ENCODE measurements around the gene TMEM238. TPM values are rescaled to one million over a fixed set of nuclear protein-coding genes. Genes with fewer than 3 reads are reported as not detected.

TMEM238 gene
- polyA plus RNA-seq, 1 donor from 2014 or later, result not detected

DNA sequence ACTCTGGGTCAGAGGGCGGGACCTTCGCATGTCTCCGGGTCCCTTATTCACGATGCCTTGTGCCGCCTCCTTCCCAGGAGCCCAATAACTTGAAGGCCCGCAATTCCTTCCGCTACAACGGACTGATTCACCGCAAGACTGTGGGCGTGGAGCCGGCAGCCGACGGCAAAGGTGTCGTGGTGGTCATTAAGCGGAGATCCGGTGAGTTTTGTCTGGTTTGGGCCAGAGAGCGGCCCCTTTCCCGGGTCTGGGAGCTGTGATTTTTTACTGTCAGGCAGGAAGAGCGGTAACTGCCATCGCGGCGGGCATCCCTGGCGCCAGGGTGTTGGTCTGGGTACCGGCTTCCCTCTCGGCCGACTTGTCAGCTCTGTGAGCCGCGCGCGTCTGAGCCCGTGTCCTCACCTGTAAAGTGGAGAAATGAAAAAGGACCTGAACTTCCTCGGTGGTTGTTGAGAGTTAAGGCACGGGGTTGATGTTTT, 2.4 kb upstream of the TMEM238 start:
- Histone ChIP-seq H3K79me2 (replicated peaks; ENCODE audit: insufficient read depth, low read length) (peaks cover 22% of the 10 kb centered on the region), H2AFZ (ENCODE audit: low read depth, low read length) (no peak overlapping the region), H3K27ac (ENCODE audit: low read length) (peak overlapping the region; percentile 86), H3K27me3 (ENCODE audit: insufficient read depth, low read depth, low read length) (peaks cover 3% of the 10 kb centered on the region), H3K9ac (ENCODE audit: low read length) (peak overlapping the region; percentile 92), H4K20me1 (ENCODE audit: insufficient read depth) (peaks cover 21% of the 10 kb centered on the region), H3K36me3 (ENCODE audit: insufficient read depth, low read length) (no peaks in the 10 kb centered on the region), H3K9me3 (ENCODE audit: low read length) (no peaks in the 10 kb centered on the region), H3F3A (ENCODE audit: insufficient read depth, low read length, poor library complexity, severe bottlenecking) (no peaks in the 10 kb centered on the region), H3K4me3 (ENCODE audit: low read length) (peak overlapping the region; percentile 88), H3K9me2 (ENCODE audit: insufficient read depth, low read length) (no peaks in the 10 kb centered on the region), H3K4me2 (ENCODE audit: low read length) (peak overlapping the region; percentile 98)
- TF ChIP-seq REST (IDR thresholded peaks at IDR 0.05; ENCODE audit: borderline replicate concordance), result no peak
- TF ChIP-seq EP300 (conservative IDR thresholded peaks at IDR 0.05; ENCODE audit: poor library complexity, severe bottlenecking), result no peak
- no peak for TF ChIP-seq POLR2AphosphoS5 (IDR thresholded peaks at IDR 0.05)
- TF ChIP-seq RAD21 (conservative IDR thresholded peaks at IDR 0.05), result no peak
- TF ChIP-seq SMC3 (conservative IDR thresholded peaks at IDR 0.05; ENCODE audit: poor library complexity), result no peak
- TF ChIP-seq TAF1 (IDR thresholded peaks at IDR 0.05; ENCODE audit: low read depth), result no peak
- no peak for TF ChIP-seq CTCF (IDR thresholded peaks at IDR 0.05; ENCODE audit: poor library complexity, severe bottlenecking)
- TF ChIP-seq EZH2 (IDR thresholded peaks at IDR 0.05; ENCODE audit: borderline replicate concordance, insufficient read depth, low read length, poor library complexity, severe bottlenecking), result no peak
- no peak for TF ChIP-seq MXI1 (conservative IDR thresholded peaks at IDR 0.05; ENCODE audit: poor library complexity, severe bottlenecking)

GRCh38 chr19:55385724-55386492, 1.8 kb upstream of the TMEM238 start, which contains the start of gene RPL28:
RPL28 (plus strand) TSS chr19:55385932; CDS start chr19:55386358, 426 bp downstream.
- peaks cover 3% of the 10 kb centered on the region for H3K27me3 ChIP-seq (ENCODE audit: insufficient read depth, low read depth, low read length)
- H4K20me1 ChIP-seq (ENCODE audit: insufficient read depth), result peaks cover 21% of the 10 kb centered on the region
- peak within 1 kb of the TSS; percentile 88 for H3K4me3 ChIP-seq (ENCODE audit: low read length)
- peak within 1 kb of the TSS; percentile 86 for H3K27ac ChIP-seq (ENCODE audit: low read length)
- peak within 1 kb of the TSS; percentile 16 for H2AFZ ChIP-seq (ENCODE audit: low read depth, low read length)
- no peaks in the 10 kb centered on the region for H3K9me3 ChIP-seq (ENCODE audit: low read length)
- TF ChIP-seq REST (IDR thresholded peaks at IDR 0.05; ENCODE audit: borderline replicate concordance) (peak; percentile 98), EP300 (conservative IDR thresholded peaks at IDR 0.05; ENCODE audit: poor library complexity, severe bottlenecking) (no peak), TAF1 (IDR thresholded peaks at IDR 0.05; ENCODE audit: low read depth) (peak; percentile 100), POLR2AphosphoS5 (IDR thresholded peaks at IDR 0.05) (peak; percentile 100), RAD21 (conservative IDR thresholded peaks at IDR 0.05) (peak; percentile 60), EZH2 (IDR thresholded peaks at IDR 0.05; ENCODE audit: borderline replicate concordance, insufficient read depth, low read length, poor library complexity, severe bottlenecking) (no peak), SMC3 (conservative IDR thresholded peaks at IDR 0.05; ENCODE audit: poor library complexity) (peak; percentile 66), MXI1 (conservative IDR thresholded peaks at IDR 0.05; ENCODE audit: poor library complexity, severe bottlenecking) (peak; percentile 89), CTCF (IDR thresholded peaks at IDR 0.05; ENCODE audit: poor library complexity, severe bottlenecking) (peak; percentile 8)
- no peaks in the 10 kb centered on the region for H3K36me3 ChIP-seq (ENCODE audit: insufficient read depth, low read length)
- H3K9ac ChIP-seq (ENCODE audit: low read length), result peak within 1 kb of the TSS; percentile 92
- H3K79me2 ChIP-seq (replicated peaks; ENCODE audit: insufficient read depth, low read length), result peaks cover 22% of the 10 kb centered on the region
- H3F3A ChIP-seq (ENCODE audit: insufficient read depth, low read length, poor library complexity, severe bottlenecking), result no peaks in the 10 kb centered on the region
- H3K4me2 ChIP-seq (ENCODE audit: low read length), result peak within 1 kb of the TSS; percentile 98
- H3K9me2 ChIP-seq (ENCODE audit: insufficient read depth, low read length), result no peaks in the 10 kb centered on the region

Data from neural cell (in vitro differentiated cells).